ENCODE measurements around the gene EFEMP2.

The EFEMP2 gene

DNA sequence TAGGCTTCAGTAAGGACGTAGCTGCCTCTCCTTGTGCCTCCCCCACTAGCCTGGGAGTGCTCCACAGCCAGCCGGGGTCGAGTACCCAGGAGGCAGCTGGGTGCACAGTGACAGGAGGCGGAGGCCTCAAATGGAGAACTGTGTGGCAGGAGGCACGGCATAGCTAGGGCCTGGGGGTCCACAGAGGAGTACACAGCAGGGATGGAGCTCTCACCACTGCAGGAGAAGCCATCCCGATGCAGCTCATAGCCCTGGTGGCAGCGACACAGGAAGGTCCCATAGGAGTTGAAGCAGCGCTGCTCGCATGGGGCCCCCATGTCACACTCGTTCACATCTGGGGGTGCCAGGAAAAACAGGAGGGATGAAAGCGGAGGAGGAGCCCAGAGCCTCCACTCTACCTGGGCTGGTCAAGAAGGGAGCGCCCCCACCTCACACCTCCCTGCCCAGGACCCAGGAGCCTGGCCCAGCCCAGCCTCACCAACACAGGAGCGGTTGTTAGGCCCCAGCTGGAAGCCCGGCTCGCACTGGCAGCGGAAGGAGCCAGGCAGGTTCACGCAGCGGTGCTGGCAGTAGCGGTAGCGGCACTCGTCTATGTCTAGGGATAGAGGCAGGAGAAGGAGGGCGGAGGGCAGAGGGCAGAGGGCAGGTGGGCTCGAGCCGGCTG, 2.8 kb downstream of the EFEMP2 start:
- H3K36me3 ChIP-seq (replicated peaks in 1 of 2; ENCODE audit: control insufficient read depth in 2 of 2, insufficient read depth in 2 of 2, low read length in 2 of 2) = peaks cover 9 to 31% of the 10 kb centered on the region in 2 donors
- no peak overlapping the region for H3K4me2 ChIP-seq (ENCODE audit: insufficient read depth, low read length, poor library complexity, severe bottlenecking)
- peak overlapping the region; percentile 89 for H4K91ac ChIP-seq (ENCODE audit: low read depth, low read length, poor library complexity)
- no peak overlapping the region for H3K14ac ChIP-seq (ENCODE audit: low read length)
- peak overlapping the region; percentile 91 for H2AK5ac ChIP-seq (ENCODE audit: low read depth, low read length)
- H3K23ac ChIP-seq (ENCODE audit: low read depth, low read length, poor library complexity) = peak overlapping the region; percentile 87
- no CpG with 5 or more reads among the region's 24 CpGs for WGBS, 2 donors (ENCODE audit: extremely low coverage in 2 of 2, insufficient read length in 2 of 2, insufficient replicate concordance in 1 of 2)
- no peak overlapping the region for H3K27ac ChIP-seq (replicated peaks; ENCODE audit: low read length)
- H3K27me3 ChIP-seq (ENCODE audit: control insufficient read depth in 3 of 3, insufficient read depth in 3 of 3, low read depth in 1 of 3, low read length in 3 of 3) = peaks cover 0 to 5% (median 0%) of the 10 kb centered on the region in 3 experiments
- H3K9ac ChIP-seq (ENCODE audit: low read depth, low read length, poor library complexity) = no peak overlapping the region
- H2AFZ ChIP-seq (ENCODE audit: low read length) = no peak overlapping the region
- H3K4me3 ChIP-seq (ENCODE audit: low read length in 2 of 2) = no peak overlapping the region
- no peak overlapping the region for H3K18ac ChIP-seq (ENCODE audit: low read length)
- H2BK15ac ChIP-seq (ENCODE audit: low read length) = no peak overlapping the region
- H2BK5ac ChIP-seq (ENCODE audit: low read length) = peak overlapping the region; percentile 43
- H3K4ac ChIP-seq (ENCODE audit: low read length) = no peak overlapping the region
- peaks cover 5 to 22% of the 10 kb centered on the region in 2 donors for H3K4me1 ChIP-seq (ENCODE audit: control insufficient read depth in 2 of 2, insufficient read depth in 1 of 2, low read depth in 1 of 2, low read length in 2 of 2)
- DNase-seq (ENCODE audit: low spot score) = no peak
- H3K9me3 ChIP-seq (replicated peaks in 1 of 2; ENCODE audit: control insufficient read depth in 2 of 2, insufficient read depth in 1 of 2, low read depth in 1 of 2, low read length in 2 of 2) = no peaks in the 10 kb centered on the region
- no peak overlapping the region for H2BK120ac ChIP-seq (ENCODE audit: low read depth, low read length)
- peaks cover 3% of the 10 kb centered on the region for H3K79me1 ChIP-seq (ENCODE audit: low read depth, low read length)
- H4K8ac ChIP-seq (ENCODE audit: low read depth, low read length) = peak overlapping the region; percentile 88
- peak overlapping the region; percentile 31 for H2BK12ac ChIP-seq (ENCODE audit: low read length)

- H3K18ac ChIP-seq (ENCODE audit: low read length) = no peak overlapping the region
- H2AFZ ChIP-seq (ENCODE audit: low read length) = no peak overlapping the region
- no peak overlapping the region for H3K9ac ChIP-seq (ENCODE audit: low read depth, low read length, poor library complexity)
- peaks cover 5 to 22% of the 10 kb centered on the region in 2 donors for H3K4me1 ChIP-seq (ENCODE audit: control insufficient read depth in 2 of 2, insufficient read depth in 1 of 2, low read depth in 1 of 2, low read length in 2 of 2)
- H3K4me3 ChIP-seq (ENCODE audit: low read length in 2 of 2) = no peak overlapping the region
- no peak overlapping the region for H2BK15ac ChIP-seq (ENCODE audit: low read length)
- H2BK5ac ChIP-seq (ENCODE audit: low read length) = no peak overlapping the region
- peaks cover 0 to 5% (median 0%) of the 10 kb centered on the region in 3 experiments for H3K27me3 ChIP-seq (ENCODE audit: control insufficient read depth in 3 of 3, insufficient read depth in 3 of 3, low read depth in 1 of 3, low read length in 3 of 3)
- no peak overlapping the region for H4K8ac ChIP-seq (ENCODE audit: low read depth, low read length)
- H3K79me1 ChIP-seq (ENCODE audit: low read depth, low read length) = peaks cover 3% of the 10 kb centered on the region
- WGBS, 2 donors (ENCODE audit: extremely low coverage in 2 of 2, insufficient read length in 2 of 2, insufficient replicate concordance in 1 of 2) = no CpG with 5 or more reads among the region's 3 CpGs
- no peak overlapping the region for H4K91ac ChIP-seq (ENCODE audit: low read depth, low read length, poor library complexity)
- no peaks in the 10 kb centered on the region for H3K9me3 ChIP-seq (replicated peaks in 1 of 2; ENCODE audit: control insufficient read depth in 2 of 2, insufficient read depth in 1 of 2, low read depth in 1 of 2, low read length in 2 of 2)
- H3K4me2 ChIP-seq (ENCODE audit: insufficient read depth, low read length, poor library complexity, severe bottlenecking) = no peak overlapping the region
- no peak for DNase-seq (ENCODE audit: low spot score)
- no peak overlapping the region for H2AK5ac ChIP-seq (ENCODE audit: low read depth, low read length)
- no peak overlapping the region for H2BK120ac ChIP-seq (ENCODE audit: low read depth, low read length)
- peaks cover 17 to 40% of the 10 kb centered on the region in 2 donors for H3K36me3 ChIP-seq (replicated peaks in 1 of 2; ENCODE audit: control insufficient read depth in 2 of 2, insufficient read depth in 2 of 2, low read length in 2 of 2)
- H3K14ac ChIP-seq (ENCODE audit: low read length) = no peak overlapping the region
- H3K4ac ChIP-seq (ENCODE audit: low read length) = no peak overlapping the region
- H2BK12ac ChIP-seq (ENCODE audit: low read length) = no peak overlapping the region
- H3K27ac ChIP-seq (replicated peaks; ENCODE audit: low read length) = no peak overlapping the region
- no peak overlapping the region for H3K23ac ChIP-seq (ENCODE audit: low read depth, low read length, poor library complexity)
Observed at GRCh38 chr11:65868907-65869306, 3.7 kb downstream of the EFEMP2 start.

GRCh38 chr11:65868076-65868667, 4.4 kb downstream of the EFEMP2 start:
- H3K4ac ChIP-seq (ENCODE audit: low read length) = no peak overlapping the region
- no peak overlapping the region for H3K9ac ChIP-seq (ENCODE audit: low read depth, low read length, poor library complexity)
- no peak overlapping the region for H4K8ac ChIP-seq (ENCODE audit: low read depth, low read length)
- no peak overlapping the region for H2AFZ ChIP-seq (ENCODE audit: low read length)
- no peak overlapping the region for H2BK5ac ChIP-seq (ENCODE audit: low read length)
- no peaks in the 10 kb centered on the region for H3K9me3 ChIP-seq (replicated peaks in 1 of 2; ENCODE audit: control insufficient read depth in 2 of 2, insufficient read depth in 1 of 2, low read depth in 1 of 2, low read length in 2 of 2)
- H3K23ac ChIP-seq (ENCODE audit: low read depth, low read length, poor library complexity) = no peak overlapping the region
- peaks cover 24 to 47% of the 10 kb centered on the region in 2 donors for H3K36me3 ChIP-seq (replicated peaks in 1 of 2; ENCODE audit: control insufficient read depth in 2 of 2, insufficient read depth in 2 of 2, low read length in 2 of 2)
- H3K79me1 ChIP-seq (ENCODE audit: low read depth, low read length) = peaks cover 6% of the 10 kb centered on the region
- no peak overlapping the region for H3K27ac ChIP-seq (replicated peaks; ENCODE audit: low read length)
- H2AK5ac ChIP-seq (ENCODE audit: low read depth, low read length) = no peak overlapping the region
- no CpG with 5 or more reads among the region's 19 CpGs for WGBS, 2 donors (ENCODE audit: extremely low coverage in 2 of 2, insufficient read length in 2 of 2, insufficient replicate concordance in 1 of 2)
- peaks cover 0 to 4% (median 0%) of the 10 kb centered on the region in 3 experiments for H3K27me3 ChIP-seq (ENCODE audit: control insufficient read depth in 3 of 3, insufficient read depth in 3 of 3, low read depth in 1 of 3, low read length in 3 of 3)
- H3K18ac ChIP-seq (ENCODE audit: low read length) = no peak overlapping the region
- no peak overlapping the region for H4K91ac ChIP-seq (ENCODE audit: low read depth, low read length, poor library complexity)
- no peak overlapping the region for H2BK120ac ChIP-seq (ENCODE audit: low read depth, low read length)
- peaks cover 5 to 20% of the 10 kb centered on the region in 2 donors for H3K4me1 ChIP-seq (ENCODE audit: control insufficient read depth in 2 of 2, insufficient read depth in 1 of 2, low read depth in 1 of 2, low read length in 2 of 2)
- no peak overlapping the region for H2BK15ac ChIP-seq (ENCODE audit: low read length)
- no peak overlapping the region for H2BK12ac ChIP-seq (ENCODE audit: low read length)
- peak overlapping the region; percentile 67 for H3K4me2 ChIP-seq (ENCODE audit: insufficient read depth, low read length, poor library complexity, severe bottlenecking)
- no peak overlapping the region for H3K14ac ChIP-seq (ENCODE audit: low read length)
- DNase-seq (ENCODE audit: low spot score) = peak; percentile 62
- peak overlapping the region in 1 of 2 donors; percentile 84 for H3K4me3 ChIP-seq (ENCODE audit: low read length in 2 of 2)

DNA sequence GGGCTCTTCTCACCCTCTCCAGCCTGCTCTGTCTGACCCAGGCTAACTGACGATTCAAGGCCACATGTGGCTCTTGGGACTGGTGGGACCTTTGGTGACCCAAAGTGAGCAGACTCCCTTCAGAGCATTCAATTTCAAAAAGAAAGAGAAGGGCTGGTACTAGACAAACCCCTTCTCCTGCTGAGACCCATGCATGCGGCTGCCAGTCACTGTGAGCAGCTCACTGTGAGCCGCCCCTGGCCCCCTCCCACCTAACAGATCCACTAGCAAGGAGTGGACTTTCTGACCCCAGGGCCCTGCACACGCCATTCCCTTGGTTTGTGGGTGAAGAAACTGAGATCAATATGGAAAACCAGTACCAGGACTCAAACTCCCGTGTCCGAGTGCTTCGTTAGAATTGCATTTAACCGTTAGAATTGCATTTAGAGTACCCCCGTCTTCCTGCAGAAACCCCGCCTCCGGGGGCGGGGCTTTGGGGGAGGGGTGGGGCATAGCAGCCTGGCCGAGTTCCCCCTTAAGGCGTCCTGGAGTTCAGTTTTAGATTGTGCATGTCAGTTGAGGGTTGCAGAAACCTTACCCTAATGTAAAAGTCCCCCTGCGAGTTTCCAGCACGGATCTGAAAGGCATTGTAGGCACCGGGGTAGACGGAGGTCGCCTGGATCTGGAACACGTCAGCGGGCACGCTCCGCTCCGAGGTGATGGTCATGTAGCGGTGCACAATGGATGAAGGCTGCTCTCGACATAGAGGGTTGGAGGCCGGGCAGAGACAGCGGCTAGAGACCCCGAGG, 5.1 kb downstream of the EFEMP2 start:
- H3K27me3 ChIP-seq (ENCODE audit: control insufficient read depth in 3 of 3, insufficient read depth in 3 of 3, low read depth in 1 of 3, low read length in 3 of 3) = no peaks in the 10 kb centered on the region
- H3K4me3 ChIP-seq (ENCODE audit: low read length in 2 of 2) = peak overlapping the region in 1 of 2 donors; percentile 84
- no peak overlapping the region for H3K18ac ChIP-seq (ENCODE audit: low read length)
- no peaks in the 10 kb centered on the region for H3K9me3 ChIP-seq (replicated peaks in 1 of 2; ENCODE audit: control insufficient read depth in 2 of 2, insufficient read depth in 1 of 2, low read depth in 1 of 2, low read length in 2 of 2)
- peak overlapping the region; percentile 65 for H3K9ac ChIP-seq (ENCODE audit: low read depth, low read length, poor library complexity)
- H3K4ac ChIP-seq (ENCODE audit: low read length) = no peak overlapping the region
- WGBS, 2 donors (ENCODE audit: extremely low coverage in 2 of 2, insufficient read length in 2 of 2, insufficient replicate concordance in 1 of 2) = no CpG with 5 or more reads among the region's 29 CpGs
- peaks cover 5 to 20% of the 10 kb centered on the region in 2 donors for H3K4me1 ChIP-seq (ENCODE audit: control insufficient read depth in 2 of 2, insufficient read depth in 1 of 2, low read depth in 1 of 2, low read length in 2 of 2)
- peak overlapping the region; percentile 67 for H3K4me2 ChIP-seq (ENCODE audit: insufficient read depth, low read length, poor library complexity, severe bottlenecking)
- no peak overlapping the region for H2BK120ac ChIP-seq (ENCODE audit: low read depth, low read length)
- H2BK12ac ChIP-seq (ENCODE audit: low read length) = no peak overlapping the region
- H2AFZ ChIP-seq (ENCODE audit: low read length) = no peak overlapping the region
- H2BK15ac ChIP-seq (ENCODE audit: low read length) = no peak overlapping the region
- no peak overlapping the region for H2BK5ac ChIP-seq (ENCODE audit: low read length)
- peaks cover 7% of the 10 kb centered on the region for H3K79me1 ChIP-seq (ENCODE audit: low read depth, low read length)
- H3K23ac ChIP-seq (ENCODE audit: low read depth, low read length, poor library complexity) = peak overlapping the region; percentile 52
- peak; percentile 47 for DNase-seq (ENCODE audit: low spot score)
- H4K91ac ChIP-seq (ENCODE audit: low read depth, low read length, poor library complexity) = no peak overlapping the region
- peaks cover 31 to 54% of the 10 kb centered on the region in 2 donors for H3K36me3 ChIP-seq (replicated peaks in 1 of 2; ENCODE audit: control insufficient read depth in 2 of 2, insufficient read depth in 2 of 2, low read length in 2 of 2)
- H4K8ac ChIP-seq (ENCODE audit: low read depth, low read length) = no peak overlapping the region
- no peak overlapping the region for H3K14ac ChIP-seq (ENCODE audit: low read length)
- H3K27ac ChIP-seq (replicated peaks; ENCODE audit: low read length) = peak overlapping the region; percentile 1
- H2AK5ac ChIP-seq (ENCODE audit: low read depth, low read length) = peak overlapping the region; percentile 77

All from neuronal stem cell (in vitro differentiated cells).